WI38 (cell line): Measurements from ENCODE around the gene DNLZ.
"Not testable (repeated sequence)": the region's sequence is repeated elsewhere in the genome, so short reads cannot be mapped to it uniquely, and the experiment has no call there.

ENCODE experiments used
- H3K4me3 ChIP-seq: 2 replicates; pipeline ENCODE4 v1.5.1; 2011; ENCODE audit warnings: low read depth, mild to moderate bottlenecking, control low read depth, low read length
- CTCF ChIP-seq: IDR thresholded peaks from 2 replicates; pipeline ENCODE4 v1.5.1; 2012; ENCODE audit warnings: low read depth, mild to moderate bottlenecking, control low read depth, low read length

DNLZ gene

GRCh38 chr9:136363106-136363948 is at the start of gene DNLZ:
Gene DNLZ (minus strand): TSS chr9:136363744. CDS start chr9:136363714, 30 bp downstream.
- peak; percentile 69 for TF ChIP-seq CTCF
- peak within 1 kb of the TSS; percentile 60 for H3K4me3 ChIP-seq

- no peak for TF ChIP-seq CTCF
- H3K4me3 ChIP-seq, result no peak overlapping the region
Observed at GRCh38 chr9:136412962-136413361, 49.4 kb upstream of the DNLZ start.

GRCh38 chr9:136411378-136411777 is 47.8 kb upstream of the DNLZ start:
- TF ChIP-seq CTCF, result no peak
- peak overlapping the region; percentile 97 for H3K4me3 ChIP-seq

GRCh38 chr9:136410500-136411287 is 47.1 kb upstream of the DNLZ start, which contains the start of the genes ENTR1 and PMPCA:
Gene ENTR1 (minus strand): TSS chr9:136410614. CDS start chr9:136410397, 217 bp downstream.
Gene PMPCA (plus strand): TSS chr9:136410658. CDS start chr9:136410669, 11 bp downstream.
- TF ChIP-seq CTCF, result no peak
- peak within 1 kb of the TSS; percentile 97 for H3K4me3 ChIP-seq

- TF ChIP-seq CTCF, result no peak
- peak overlapping the region; percentile 97 for H3K4me3 ChIP-seq
Observed at GRCh38 chr9:136409557-136410455, 46.3 kb upstream of the DNLZ start.

GRCh38 chr9:136407911-136408310 is 44.4 kb upstream of the DNLZ start:
- TF ChIP-seq CTCF, result no peak
- H3K4me3 ChIP-seq, result no peak overlapping the region

GRCh38 chr9:136407061-136407460 is 43.5 kb upstream of the DNLZ start:
- H3K4me3 ChIP-seq, result not testable (repeated sequence)

- not testable (repeated sequence) for H3K4me3 ChIP-seq
Observed at GRCh38 chr9:136405904-136406303, 42.4 kb upstream of the DNLZ start.
